Stimulated activated naive CD4-positive, alpha-beta T cell treated with Interleukin-2 at 50 U/mL for 16 hours (primary cell): ENCODE results near the gene ZBTB20.

ENCODE experiments used
- DNase-seq: peaks from one replicate; lab custom pipeline; 2025; lab: John Stamatoyannopoulos, UW

ZBTB20 gene

GRCh38 chr3:114444216-114444615, 702.9 kb downstream of the ZBTB20 start:
- no peak for DNase-seq

- no peak for DNase-seq
These were observed 704.8 kb downstream of the ZBTB20 start for GRCh38 chr3:114442246-114442645.

GRCh38 chr3:114441386-114441785, 705.7 kb downstream of the ZBTB20 start:
- no peak for DNase-seq

- DNase-seq: no peak
These were observed 706.4 kb downstream of the ZBTB20 start for GRCh38 chr3:114440700-114441099.

GRCh38 chr3:114439284-114439683, 707.8 kb downstream of the ZBTB20 start:
- no peak for DNase-seq

GRCh38 chr3:114437897-114438296, 709.2 kb downstream of the ZBTB20 start:
- DNase-seq: no peak

GRCh38 chr3:114436182-114436581, 710.9 kb downstream of the ZBTB20 start:
- DNase-seq: no peak

- no peak for DNase-seq
These were observed 711.5 kb downstream of the ZBTB20 start for GRCh38 chr3:114435386-114436115.

- no peak for DNase-seq
These were observed 714.8 kb downstream of the ZBTB20 start for GRCh38 chr3:114432310-114432709.

GRCh38 chr3:114428044-114428595, 719.0 kb downstream of the ZBTB20 start:
- no peak for DNase-seq

- DNase-seq: no peak
These were observed 719.6 kb downstream of the ZBTB20 start for GRCh38 chr3:114427285-114428043.

GRCh38 chr3:114424337-114424736, 722.8 kb downstream of the ZBTB20 start:
- no peak for DNase-seq

GRCh38 chr3:114421204-114421603, 725.9 kb downstream of the ZBTB20 start:
- no peak for DNase-seq

GRCh38 chr3:114420072-114420471, 727.0 kb downstream of the ZBTB20 start:
- DNase-seq: no peak

GRCh38 chr3:114418724-114419543, 728.2 kb downstream of the ZBTB20 start:
- no peak for DNase-seq

- no peak for DNase-seq
These were observed 729.0 kb downstream of the ZBTB20 start for GRCh38 chr3:114418107-114418506.

- DNase-seq: no peak
These were observed 729.4 kb downstream of the ZBTB20 start for GRCh38 chr3:114417675-114418074.

GRCh38 chr3:114417265-114417664, 729.8 kb downstream of the ZBTB20 start:
- DNase-seq: no peak

- peak; percentile 2 for DNase-seq
These were observed 735.0 kb downstream of the ZBTB20 start for GRCh38 chr3:114411811-114412803.

- DNase-seq: no peak
These were observed 735.9 kb downstream of the ZBTB20 start for GRCh38 chr3:114411190-114411668.
